ENCODE data around the gene CCDC183.

CCDC183 gene

GRCh38 chr9:136796238-136796774, at the start of gene CCDC183:
CCDC183 (plus strand) TSS chr9:136796338; CDS start chr9:136796398, 60 bp downstream.
- H3K4me1 ChIP-seq (ENCODE audit: insufficient read depth, low read length, severe bottlenecking) = peaks cover 40% of the 10 kb centered on the region
- H3K9ac ChIP-seq (ENCODE audit: low read length) = no peak within 1 kb of the TSS; the same call in 1 of the 2 replicates
- no peaks in the 10 kb centered on the region for H3K79me2 ChIP-seq (ENCODE audit: insufficient read depth, low read length)
- H2AFZ ChIP-seq (ENCODE audit: low read length) = no peak within 1 kb of the TSS
- no peaks in the 10 kb centered on the region for H3K9me2 ChIP-seq (ENCODE audit: low read depth, low read length)
- H3K4me2 ChIP-seq (ENCODE audit: low read length) = no peak within 1 kb of the TSS
- H4K20me1 ChIP-seq (ENCODE audit: insufficient read depth, low read length) = no peaks in the 10 kb centered on the region
- no peaks in the 10 kb centered on the region for H3F3A ChIP-seq (ENCODE audit: insufficient read depth, low read length)
- H3K27ac ChIP-seq (ENCODE audit: low read depth, low read length, poor library complexity, severe bottlenecking) = no peak within 1 kb of the TSS
- peaks cover 8% of the 10 kb centered on the region; the same call in 1 of the 2 replicates for H3K27me3 ChIP-seq (ENCODE audit: insufficient read depth, low read length)
- TF ChIP-seq EZH2 (IDR thresholded peaks at IDR 0.05; ENCODE audit: borderline replicate concordance, low read length) = no peak
- TF ChIP-seq, protein P1, sequence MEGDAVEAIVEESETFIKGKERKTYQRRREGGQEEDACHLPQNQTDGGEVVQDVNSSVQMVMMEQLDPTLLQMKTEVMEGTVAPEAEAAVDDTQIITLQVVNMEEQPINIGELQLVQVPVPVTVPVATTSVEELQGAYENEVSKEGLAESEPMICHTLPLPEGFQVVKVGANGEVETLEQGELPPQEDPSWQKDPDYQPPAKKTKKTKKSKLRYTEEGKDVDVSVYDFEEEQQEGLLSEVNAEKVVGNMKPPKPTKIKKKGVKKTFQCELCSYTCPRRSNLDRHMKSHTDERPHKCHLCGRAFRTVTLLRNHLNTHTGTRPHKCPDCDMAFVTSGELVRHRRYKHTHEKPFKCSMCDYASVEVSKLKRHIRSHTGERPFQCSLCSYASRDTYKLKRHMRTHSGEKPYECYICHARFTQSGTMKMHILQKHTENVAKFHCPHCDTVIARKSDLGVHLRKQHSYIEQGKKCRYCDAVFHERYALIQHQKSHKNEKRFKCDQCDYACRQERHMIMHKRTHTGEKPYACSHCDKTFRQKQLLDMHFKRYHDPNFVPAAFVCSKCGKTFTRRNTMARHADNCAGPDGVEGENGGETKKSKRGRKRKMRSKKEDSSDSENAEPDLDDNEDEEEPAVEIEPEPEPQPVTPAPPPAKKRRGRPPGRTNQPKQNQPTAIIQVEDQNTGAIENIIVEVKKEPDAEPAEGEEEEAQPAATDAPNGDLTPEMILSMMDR (IDR thresholded peaks at IDR 0.05; ENCODE audit: low read length) = no peak
- no peaks in the 10 kb centered on the region for H3K9me3 ChIP-seq (ENCODE audit: low read length)
- H3K4me3 ChIP-seq (ENCODE audit: low read depth, low read length, poor library complexity, severe bottlenecking) = no peak within 1 kb of the TSS
- H3K36me3 ChIP-seq (ENCODE audit: insufficient read depth, low read length) = peaks cover 10% of the 10 kb centered on the region

- no peaks in the 10 kb centered on the region for H3K79me2 ChIP-seq (ENCODE audit: insufficient read depth, low read length)
- no peak overlapping the region for H3K9ac ChIP-seq (ENCODE audit: low read length)
- no peak overlapping the region for H2AFZ ChIP-seq (ENCODE audit: low read length)
- H3K27me3 ChIP-seq (ENCODE audit: insufficient read depth, low read length) = peaks cover 18% of the 10 kb centered on the region; the same call in 1 of the 2 replicates
- no peaks in the 10 kb centered on the region for H4K20me1 ChIP-seq (ENCODE audit: insufficient read depth, low read length)
- no peak overlapping the region for H3K4me3 ChIP-seq (ENCODE audit: low read depth, low read length, poor library complexity, severe bottlenecking)
- H3K9me3 ChIP-seq (ENCODE audit: low read length) = 0 out of 2 replicates have a peak, but pooled peaks cover 3% of the 10 kb centered on the region
- no peak for TF ChIP-seq EZH2 (IDR thresholded peaks at IDR 0.05; ENCODE audit: borderline replicate concordance, low read length)
- TF ChIP-seq, protein P1 (IDR thresholded peaks at IDR 0.05; ENCODE audit: low read length) = no peak
- H3K4me2 ChIP-seq (ENCODE audit: low read length) = no peak overlapping the region
- no peaks in the 10 kb centered on the region for H3K4me1 ChIP-seq (ENCODE audit: insufficient read depth, low read length, severe bottlenecking)
- no peaks in the 10 kb centered on the region for H3F3A ChIP-seq (ENCODE audit: insufficient read depth, low read length)
- H3K36me3 ChIP-seq (ENCODE audit: insufficient read depth, low read length) = no peaks in the 10 kb centered on the region; the same call in 1 of the 2 replicates
- H3K27ac ChIP-seq (ENCODE audit: low read depth, low read length, poor library complexity, severe bottlenecking) = no peak overlapping the region
- H3K9me2 ChIP-seq (ENCODE audit: low read depth, low read length) = no peaks in the 10 kb centered on the region
Observed at GRCh38 chr9:136746621-136747020, 49.5 kb upstream of the CCDC183 start.

GRCh38 chr9:136747161-136748060, 48.7 kb upstream of the CCDC183 start:
- Histone ChIP-seq H3K9me3 (ENCODE audit: low read length) (peaks cover 7% of the 10 kb centered on the region; the same call in 1 of the 2 replicates), H3K27ac (ENCODE audit: low read depth, low read length, poor library complexity, severe bottlenecking) (no peak overlapping the region)
- TF ChIP-seq, protein P1 (IDR thresholded peaks at IDR 0.05; ENCODE audit: low read length) = no peak
- no peak for TF ChIP-seq EZH2 (IDR thresholded peaks at IDR 0.05; ENCODE audit: borderline replicate concordance, low read length)

More at GRCh38 chr9:136747161-136748060, 48.7 kb upstream of the CCDC183 start:
- no peaks in the 10 kb centered on the region for H3F3A ChIP-seq (ENCODE audit: insufficient read depth, low read length)
- no peak overlapping the region for H3K4me2 ChIP-seq (ENCODE audit: low read length)
- no peaks in the 10 kb centered on the region for H3K9me2 ChIP-seq (ENCODE audit: low read depth, low read length)
- no peak overlapping the region for H3K4me3 ChIP-seq (ENCODE audit: low read depth, low read length, poor library complexity, severe bottlenecking)
- H3K36me3 ChIP-seq (ENCODE audit: insufficient read depth, low read length) = peaks cover 2% of the 10 kb centered on the region; the same call in 1 of the 2 replicates
- H3K4me1 ChIP-seq (ENCODE audit: insufficient read depth, low read length, severe bottlenecking) = no peaks in the 10 kb centered on the region
- no peaks in the 10 kb centered on the region for H3K79me2 ChIP-seq (ENCODE audit: insufficient read depth, low read length)
- no peak overlapping the region for H2AFZ ChIP-seq (ENCODE audit: low read length)
- H3K27me3 ChIP-seq (ENCODE audit: insufficient read depth, low read length) = peaks cover 21% of the 10 kb centered on the region; the same call in 1 of the 2 replicates
- H4K20me1 ChIP-seq (ENCODE audit: insufficient read depth, low read length) = no peaks in the 10 kb centered on the region
- no peak overlapping the region for H3K9ac ChIP-seq (ENCODE audit: low read length)
